ENCODE results near the gene COMMD9.

Gene COMMD9

GRCh38 chr11:36248436-36248835 lies 40.8 kb downstream of the COMMD9 start:
- no peak overlapping the region for H3K4me3 ChIP-seq (ENCODE audit: low read length)
- H3K9me3 ChIP-seq (replicated peaks; ENCODE audit: insufficient read depth, low read length) = no peaks in the 10 kb centered on the region
- no peak overlapping the region for H3K4me2 ChIP-seq (ENCODE audit: low read depth, low read length)
- no peak overlapping the region for H3K9ac ChIP-seq (ENCODE audit: low read length)
- H3F3A ChIP-seq (ENCODE audit: insufficient read depth, low read length) = no peaks in the 10 kb centered on the region
- no peak overlapping the region for H3K27ac ChIP-seq (ENCODE audit: low read length)
- H3K4me1 ChIP-seq (ENCODE audit: low read length) = no peaks in the 10 kb centered on the region
- TF ChIP-seq EZH2 (optimal IDR thresholded peaks at IDR 0.05; ENCODE audit: low read depth, low read length) = no peak
- no peak for TF ChIP-seq EZH2phosphoT487 (IDR thresholded peaks at IDR 0.05; ENCODE audit: low read length)
- no peak for TF ChIP-seq CTCF (IDR thresholded peaks at IDR 0.05; ENCODE audit: low read length)
- no peaks in the 10 kb centered on the region for H3K27me3 ChIP-seq (replicated peaks; ENCODE audit: insufficient read depth, low read length)
- H2AFZ ChIP-seq (ENCODE audit: low read length) = no peak overlapping the region
- H3K36me3 ChIP-seq (replicated peaks; ENCODE audit: insufficient read depth, low read length) = no peaks in the 10 kb centered on the region
- H4K20me1 ChIP-seq (ENCODE audit: insufficient read depth, low read length) = no peaks in the 10 kb centered on the region
- no peak for DNase-seq
- no peaks in the 10 kb centered on the region for H3K79me2 ChIP-seq (ENCODE audit: low read length)
- H3K9me2 ChIP-seq (replicated peaks; ENCODE audit: insufficient read depth, low read length) = no peaks in the 10 kb centered on the region

- Histone ChIP-seq H3K9ac (ENCODE audit: low read length) (no peak overlapping the region), H3K79me2 (ENCODE audit: low read length) (no peaks in the 10 kb centered on the region), H3K4me2 (ENCODE audit: low read depth, low read length) (no peak overlapping the region), H4K20me1 (ENCODE audit: insufficient read depth, low read length) (no peaks in the 10 kb centered on the region), H3K9me3 (replicated peaks; ENCODE audit: insufficient read depth, low read length) (no peaks in the 10 kb centered on the region), H3K36me3 (replicated peaks; ENCODE audit: insufficient read depth, low read length) (no peaks in the 10 kb centered on the region), H3K4me3 (ENCODE audit: low read length) (no peak overlapping the region), H3K27me3 (replicated peaks; ENCODE audit: insufficient read depth, low read length) (no peaks in the 10 kb centered on the region), H3F3A (ENCODE audit: insufficient read depth, low read length) (no peaks in the 10 kb centered on the region), H3K27ac (ENCODE audit: low read length) (no peak overlapping the region), H3K9me2 (replicated peaks; ENCODE audit: insufficient read depth, low read length) (no peaks in the 10 kb centered on the region), H3K4me1 (ENCODE audit: low read length) (no peaks in the 10 kb centered on the region), H2AFZ (ENCODE audit: low read length) (no peak overlapping the region)
- TF ChIP-seq EZH2 (optimal IDR thresholded peaks at IDR 0.05; ENCODE audit: low read depth, low read length) = no peak
- TF ChIP-seq EZH2phosphoT487 (IDR thresholded peaks at IDR 0.05; ENCODE audit: low read length) = no peak
- TF ChIP-seq CTCF (IDR thresholded peaks at IDR 0.05; ENCODE audit: low read length) = no peak
- no peak for DNase-seq
Measured at GRCh38 chr11:36247493-36247892, 41.7 kb downstream of the COMMD9 start.

- Histone ChIP-seq H4K20me1 (ENCODE audit: insufficient read depth, low read length) (no peaks in the 10 kb centered on the region), H3K79me2 (ENCODE audit: low read length) (no peaks in the 10 kb centered on the region), H3K9me2 (replicated peaks; ENCODE audit: insufficient read depth, low read length) (no peaks in the 10 kb centered on the region), H2AFZ (ENCODE audit: low read length) (no peak overlapping the region), H3K27me3 (replicated peaks; ENCODE audit: insufficient read depth, low read length) (no peaks in the 10 kb centered on the region), H3K27ac (ENCODE audit: low read length) (no peak overlapping the region), H3K36me3 (replicated peaks; ENCODE audit: insufficient read depth, low read length) (no peaks in the 10 kb centered on the region), H3K4me3 (ENCODE audit: low read length) (no peak overlapping the region), H3K9ac (ENCODE audit: low read length) (no peak overlapping the region), H3K4me2 (ENCODE audit: low read depth, low read length) (no peak overlapping the region), H3F3A (ENCODE audit: insufficient read depth, low read length) (no peaks in the 10 kb centered on the region), H3K9me3 (replicated peaks; ENCODE audit: insufficient read depth, low read length) (no peaks in the 10 kb centered on the region), H3K4me1 (ENCODE audit: low read length) (no peaks in the 10 kb centered on the region)
- TF ChIP-seq EZH2 (optimal IDR thresholded peaks at IDR 0.05; ENCODE audit: low read depth, low read length) (no peak), EZH2phosphoT487 (IDR thresholded peaks at IDR 0.05; ENCODE audit: low read length) (no peak), CTCF (IDR thresholded peaks at IDR 0.05; ENCODE audit: low read length) (no peak)
- DNase-seq = no peak
Measured at GRCh38 chr11:36243641-36244040, 45.6 kb downstream of the COMMD9 start.

All from MM.1S (cell line).